Epithelial cell of proximal tubule (primary cell): ENCODE measurements around the gene SS18. TPM values are rescaled to one million over a fixed set of nuclear protein-coding genes. Genes with fewer than 3 reads are reported as not detected.
A peak's percentile ranks its signal among the peaks of the same experiment; 100 is the strongest.

ENCODE experiments used
- DNase-seq: peaks from one replicate; pipeline ENCODE4 v3.0.0-alpha.2; 2011; ENCODE audit warnings: low read depth
- H3K4me3 ChIP-seq: 2 replicates; pipeline ENCODE4 v1.5.1; 2011; ENCODE audit warnings: low read depth, mild to moderate bottlenecking, low read length
- CTCF ChIP-seq: conservative IDR thresholded peaks from 2 replicates; pipeline ENCODE4 v1.5.1; 2012; ENCODE audit warnings: low read depth, mild to moderate bottlenecking, low read length
- total RNA-seq: library from RNA; depleted of rRNA; stranded (reverse); fragments of >200 nt; gene quantifications from 2 replicates; pipeline ENCODE4 v1.2.3, GENCODE V29; 2015

SS18 gene
- total RNA-seq, 1 donor from 2014 or later: 234 TPM

DNA sequence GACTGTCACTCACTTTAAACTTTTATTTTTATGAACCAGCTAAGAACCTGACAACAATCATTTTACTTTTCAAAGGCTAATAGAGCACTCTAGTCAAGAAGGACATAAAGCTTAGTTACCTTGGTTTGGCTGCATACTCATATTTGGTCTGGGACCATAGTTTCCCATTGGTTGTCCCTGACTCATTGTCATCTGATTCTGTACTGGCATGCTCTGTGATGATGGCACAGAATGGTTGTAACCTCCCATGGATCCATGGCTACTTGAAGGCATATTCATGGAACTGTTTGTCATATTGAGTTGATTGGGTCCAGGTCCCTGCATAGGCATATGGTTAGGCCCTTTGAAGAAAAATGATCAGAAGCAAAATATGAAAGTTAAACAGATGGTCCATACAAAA lies 37.9 kb downstream of the SS18 start:
- DNase-seq: peak; percentile 12
- no peak overlapping the region for H3K4me3 ChIP-seq
- TF ChIP-seq CTCF: no peak

DNA sequence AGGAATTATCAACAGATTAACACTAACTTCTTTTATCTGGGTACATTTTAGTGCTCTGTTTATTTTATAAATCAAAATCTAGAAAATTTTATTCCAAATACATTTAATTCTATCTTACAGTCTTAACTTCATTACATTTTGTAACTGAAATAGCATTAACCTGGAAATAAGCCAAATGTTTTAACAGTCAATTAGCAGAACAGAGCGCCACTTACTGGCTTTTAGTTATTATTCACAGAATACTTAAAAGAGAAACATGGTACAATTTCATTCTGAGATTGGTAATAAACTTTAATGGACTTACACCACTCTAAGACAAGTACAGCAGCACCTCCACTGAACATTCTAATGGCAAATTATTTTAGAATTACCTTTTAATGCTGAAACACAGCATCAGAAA lies 38.6 kb downstream of the SS18 start:
- no peak for TF ChIP-seq CTCF
- DNase-seq: no peak
- H3K4me3 ChIP-seq: no peak overlapping the region

DNA sequence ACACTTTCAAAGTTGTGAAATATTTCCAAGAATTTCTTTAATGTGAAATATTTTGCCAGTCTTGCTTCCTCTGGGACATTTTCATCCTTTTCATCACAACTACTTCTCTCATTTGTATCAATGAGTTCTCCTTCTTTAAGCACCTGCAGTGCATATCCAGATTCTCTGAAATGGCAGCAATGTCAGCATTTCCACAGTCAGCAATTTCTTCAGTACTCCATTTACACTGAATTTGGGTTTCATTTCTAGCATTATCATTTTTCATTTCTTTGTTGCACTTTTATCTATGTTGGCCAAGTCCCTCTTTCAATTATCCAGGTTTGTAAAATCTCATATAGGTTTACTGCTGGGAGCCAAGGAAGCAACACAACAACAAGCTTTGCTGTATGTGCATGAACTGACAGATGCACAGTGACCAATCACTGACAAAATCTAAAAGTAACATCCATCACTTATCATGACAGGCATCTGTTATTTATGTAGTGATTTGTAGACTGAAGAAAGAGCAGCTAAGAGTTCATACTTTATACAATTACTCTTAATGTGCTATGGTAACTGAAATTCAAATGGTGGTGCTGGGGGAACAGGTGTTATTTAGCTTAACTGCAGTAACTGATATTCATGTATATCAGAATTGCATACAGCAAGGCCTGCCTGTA lies 43.9 kb downstream of the SS18 start:
- DNase-seq: no peak
- no peak for TF ChIP-seq CTCF
- no peak overlapping the region for H3K4me3 ChIP-seq

- no peak overlapping the region for H3K4me3 ChIP-seq
- DNase-seq: no peak
- no peak for TF ChIP-seq CTCF
Measured at GRCh38 chr18:26044807-26045206, 45.6 kb downstream of the SS18 start.

GRCh38 chr18:26040051-26040656 lies 50.3 kb downstream of the SS18 start:
- no peak overlapping the region for H3K4me3 ChIP-seq
- TF ChIP-seq CTCF: no peak
- DNase-seq: no peak

DNA sequence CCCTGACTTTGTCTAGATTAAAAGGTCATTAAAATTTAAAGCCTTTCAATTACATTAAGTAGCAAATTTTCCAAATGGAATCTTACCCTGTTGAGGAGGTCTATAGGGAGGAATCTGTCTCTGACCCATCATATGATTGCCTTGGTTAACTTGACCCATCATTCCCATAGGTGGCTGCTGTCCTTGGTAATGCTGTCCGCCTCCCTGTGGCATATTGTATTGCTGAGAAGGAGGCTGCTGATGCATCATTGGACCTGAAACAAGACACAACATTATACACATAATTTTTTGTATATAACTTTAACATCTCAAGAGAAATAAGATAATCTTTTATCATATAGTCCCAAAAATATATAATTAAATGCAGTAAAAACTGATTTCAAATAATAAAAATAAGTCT lies 51.2 kb downstream of the SS18 start:
- no peak for DNase-seq
- no peak for TF ChIP-seq CTCF
- H3K4me3 ChIP-seq: no peak overlapping the region

GRCh38 chr18:26036635-26037034 lies 53.8 kb downstream of the SS18 start:
- no peak overlapping the region for H3K4me3 ChIP-seq
- no peak for DNase-seq
- no peak for TF ChIP-seq CTCF
